SK-N-SH (cell line): ENCODE measurements around the gene HSPG2. TPM values are rescaled to one million over a fixed set of nuclear protein-coding genes. Genes with fewer than 3 reads are reported as not detected.

Experiments used
- CTCF ChIA-PET: fragments of 300-600, 350-600 bp; formaldehyde crosslinking; extraction: SDS; loops from one replicate; lab custom pipeline; 2021; lab: Yijun Ruan, JAX
- POLR2A ChIA-PET: fragments of 350-600 bp; sonication (Branson Sonifier 250); formaldehyde crosslinking; extraction: SDS; loops from one replicate; lab custom pipeline; 2020; ENCODE audit warnings: antibody characterized with exemption, inconsistent platforms; lab: Yijun Ruan, JAX
- DNase-seq: peaks from one replicate; pipeline ENCODE4 v3.0.0; 2012
- H2AFZ ChIP-seq: fragments of 200-600 bp; sonication (generic); 2 replicates; pipeline ENCODE4 v1.8.1; 2016; ENCODE audit warnings: antibody characterized with exemption, mild to moderate bottlenecking, low read depth
- H3F3A ChIP-seq: fragments of 200-600 bp; sonication (generic); replicated peaks from 2 replicates; pipeline ENCODE3; 2016; ENCODE audit warnings: antibody characterized with exemption, mild to moderate bottlenecking; ENCODE audit not compliant: insufficient read depth
- H3K27ac ChIP-seq, 2 experiments: fragments of 200-500 bp in 1 of 2; fragments of 200-600 bp in 1 of 2; sonication (Bioruptor generic) in 1 of 2; sonication (generic), shearing (Covaris generic) in 1 of 2; 2 replicates each; pipeline versions ENCODE4 v1.5.1 to v1.6.1; 2014 to 2016; ENCODE audit warnings: low read depth in 2 of 2, inconsistent platforms in 1 of 2, low read length in 1 of 2, mild to moderate bottlenecking in 1 of 2, mixed read lengths in 1 of 2
- H3K27me3 ChIP-seq: fragments of 200-600 bp; sonication (generic), shearing (Covaris generic); 2 replicates; pipeline ENCODE4 v1.6.1; 2016; ENCODE audit warnings: mixed run types; ENCODE audit not compliant: insufficient read depth
- H3K36me3 ChIP-seq, 2 experiments: fragments of 200-500 bp in 1 of 2; fragments of 200-600 bp in 1 of 2; sonication (Bioruptor generic) in 1 of 2; sonication (generic) in 1 of 2; replicated peaks in 1 of 2; 2 replicates each; pipeline versions ENCODE3 to v1.5.1; 2014 to 2016; ENCODE audit warnings: low read length in 1 of 2, mild to moderate bottlenecking in 1 of 2; ENCODE audit not compliant: insufficient read depth in 2 of 2, control insufficient read depth in 1 of 2
- H3K4me1 ChIP-seq, 2 experiments: fragments of 200-500 bp in 1 of 2; fragments of 200-600 bp in 1 of 2; sonication (Bioruptor generic) in 1 of 2; sonication (generic), shearing (Covaris generic) in 1 of 2; 2 replicates each; pipeline versions ENCODE4 v1.5.1 to v1.6.1; 2014 to 2016; ENCODE audit warnings: low read depth in 1 of 2, low read length in 1 of 2, mixed run types in 1 of 2; ENCODE audit not compliant: insufficient read depth in 2 of 2, control insufficient read depth in 1 of 2
- H3K4me2 ChIP-seq: fragments of 200-600 bp; sonication (generic), shearing (Covaris generic); 2 replicates; pipeline ENCODE4 v1.6.1; 2017; ENCODE audit warnings: mixed run types
- H3K4me3 ChIP-seq, 2 experiments: fragments of 200-500 bp in 1 of 2; fragments of 200-600 bp in 1 of 2; sonication (Bioruptor generic) in 1 of 2; sonication (generic), shearing (Covaris generic) in 1 of 2; 2 replicates each; pipeline versions ENCODE4 v1.5.1 to v1.8.1; 2014 to 2016; ENCODE audit warnings: low read depth in 2 of 2, inconsistent platforms in 1 of 2, low read length in 1 of 2, mild to moderate bottlenecking in 1 of 2, mixed read lengths in 1 of 2, moderate library complexity in 1 of 2
- H3K79me2 ChIP-seq: fragments of 200-600 bp; sonication (generic); 2 replicates; pipeline ENCODE4 v1.8.1; 2017; ENCODE audit warnings: mild to moderate bottlenecking; ENCODE audit not compliant: insufficient read depth
- H3K9ac ChIP-seq: fragments of 200-600 bp; sonication (generic); 2 replicates; pipeline ENCODE4 v1.6.1; 2017; ENCODE audit warnings: mixed run types
- H3K9me2 ChIP-seq: fragments of 200-600 bp; sonication (generic); 2 replicates; pipeline ENCODE4 v1.6.1; 2017; ENCODE audit warnings: mixed run types
- H3K9me3 ChIP-seq: fragments of 200-600 bp; sonication (generic); 2 replicates; pipeline ENCODE4 v1.6.1; 2017; ENCODE audit warnings: mixed run types, mild to moderate bottlenecking, moderate library complexity
- H4K20me1 ChIP-seq: fragments of 200-600 bp; sonication (generic); 2 replicates; pipeline ENCODE4 v1.6.1; 2017; ENCODE audit warnings: mild to moderate bottlenecking, mixed run types; ENCODE audit not compliant: insufficient read depth
- CHD2 ChIP-seq: fragments of 150-350 bp; IDR thresholded peaks from 2 replicates; pipeline ENCODE4 v1.6.1; 2018; ENCODE audit warnings: low read length; ENCODE audit not compliant: partially characterized antibody
- ELF1 ChIP-seq: IDR thresholded peaks from 2 replicates; pipeline ENCODE4 v1.4.0; 2012
- EP300 ChIP-seq, 2 experiments: IDR thresholded peaks; 2 replicates each; pipeline versions ENCODE4 v1.4.0 to v1.6.1; 2012; ENCODE audit warnings: borderline replicate concordance in 1 of 2, low read depth in 1 of 2, low read length in 1 of 2
- FOSL2 ChIP-seq: IDR thresholded peaks from 2 replicates; pipeline ENCODE4 v1.4.0; 2012; ENCODE audit warnings: low read depth, mild to moderate bottlenecking, moderate library complexity, borderline replicate concordance
- FOXJ3 ChIP-seq: sonication (generic); formaldehyde crosslinking; IDR thresholded peaks from 2 replicates; pipeline ENCODE4 v1.5.1; 2020; ENCODE audit warnings: mild to moderate bottlenecking, missing genetic modification reagents
- FOXM1 ChIP-seq: IDR thresholded peaks from 2 replicates; pipeline ENCODE4 v1.4.0; 2012; ENCODE audit warnings: low read depth, mild to moderate bottlenecking
- GABPA ChIP-seq: IDR thresholded peaks from 2 replicates; pipeline ENCODE4 v1.4.0; 2012; ENCODE audit warnings: low read depth, mild to moderate bottlenecking
- GATA2 ChIP-seq: sonication (generic); formaldehyde crosslinking; IDR thresholded peaks from 2 replicates; pipeline ENCODE4 v1.5.0; 2020; ENCODE audit warnings: mild to moderate bottlenecking, missing genetic modification reagents
- MEF2A ChIP-seq: IDR thresholded peaks from 2 replicates; pipeline ENCODE4 v1.4.0; 2012; ENCODE audit warnings: low read depth, borderline replicate concordance
- MXI1 ChIP-seq: IDR thresholded peaks from 2 replicates; pipeline ENCODE4 v1.6.1; 2012; ENCODE audit warnings: mild to moderate bottlenecking, low read depth, low read length, improper control_type of control experiment
- NRF1 ChIP-seq: IDR thresholded peaks from 2 replicates; pipeline ENCODE4 v1.6.1; 2012; ENCODE audit warnings: low read depth, mild to moderate bottlenecking, low read length
- RCOR1 ChIP-seq: fragments of 150-350 bp; IDR thresholded peaks from 2 replicates; pipeline ENCODE4 v1.6.1; 2017; ENCODE audit warnings: antibody characterized with exemption, low read length
- TAF1 ChIP-seq: IDR thresholded peaks from 2 replicates; pipeline ENCODE4 v1.6.1; 2012; ENCODE audit warnings: low read depth, mild to moderate bottlenecking, low read length, moderate library complexity, borderline replicate concordance
- TCF12 ChIP-seq: IDR thresholded peaks from 2 replicates; pipeline ENCODE4 v1.4.0; 2012
- WGBS: methylation state at CpG from one replicate; pipeline ENCODE4 v1.1.6; 2017; ENCODE audit warnings: low lambda C conversion rate; 5-methylcytosine and 5-hydroxymethylcytosine counted together
- polyA plus RNA-seq, 3 experiments: library from polyadenylated mRNA; depleted of rRNA; stranded (reverse); fragments of >200 nt; gene quantifications; 2 replicates each; pipeline ENCODE4 v1.2.3, GENCODE V29; 2012
- TF ChIP-seq, protein P1 (sequence below): fragments of 200-600 bp; sonication (generic); IDR thresholded peaks from 2 replicates; pipeline ENCODE4 v1.6.1; 2017; ENCODE audit warnings: antibody characterized with exemption, mild to moderate bottlenecking, moderate library complexity
- TF ChIP-seq, protein P2 (sequence below): IDR thresholded peaks from 2 replicates; pipeline ENCODE4 v1.6.1; 2012; ENCODE audit warnings: mild to moderate bottlenecking, low read depth, low read length, moderate library complexity
- TF ChIP-seq, protein P3 (sequence below): fragments of 150-350 bp; IDR thresholded peaks from 2 replicates; pipeline ENCODE4 v1.6.1; 2016; ENCODE audit warnings: mild to moderate bottlenecking, low read depth, low read length

Gene HSPG2
- polyA plus RNA-seq, 1 of the 3 experiments (the other 2 are of a cell fraction) = 28.9 TPM

DNA sequence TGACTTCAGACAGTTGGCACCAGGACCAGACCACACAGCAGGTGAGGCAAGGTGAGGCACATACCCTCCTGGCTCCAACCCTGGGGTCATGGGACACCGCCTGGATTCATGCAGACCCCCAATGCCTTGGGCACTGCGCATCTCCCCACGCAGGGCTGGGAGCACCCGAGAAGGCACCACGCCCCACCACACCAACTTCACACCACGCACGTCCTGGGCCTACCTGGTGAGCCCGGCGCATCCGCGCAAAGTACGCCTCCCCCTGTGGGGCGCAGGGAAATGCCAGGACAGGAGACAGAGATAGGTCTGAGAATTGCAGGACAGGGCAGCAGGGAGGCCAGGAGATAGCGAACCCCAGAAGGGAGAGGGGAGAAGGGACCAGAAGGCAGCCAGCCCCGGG is 66.5 kb downstream of the HSPG2 start:
- H3K4me3 ChIP-seq = no peak overlapping the region
- H2AFZ ChIP-seq = no peak overlapping the region
- H3K79me2 ChIP-seq = no peaks in the 10 kb centered on the region
- no peaks in the 10 kb centered on the region for H4K20me1 ChIP-seq
- POLR2A ChIA-PET = no interaction called here
- no peaks in the 10 kb centered on the region for H3K9me3 ChIP-seq
- no peaks in the 10 kb centered on the region for H3F3A ChIP-seq
- peaks cover 9 to 20% of the 10 kb centered on the region in 2 experiments for H3K36me3 ChIP-seq
- DNase-seq = no peak
- peak overlapping the region in 1 of 2 experiments; percentile 72; a peak in 2 of 4 replicates for H3K27ac ChIP-seq
- no peak overlapping the region for H3K9ac ChIP-seq
- no peaks in the 10 kb centered on the region for H3K9me2 ChIP-seq
- H3K4me1 ChIP-seq = peaks cover 6 to 20% of the 10 kb centered on the region in 2 experiments; a peak in 3 of 4 replicates
- H3K27me3 ChIP-seq = no peaks in the 10 kb centered on the region
- TF ChIP-seq NRF1 (no peak), TAF1 (no peak), EP300 (IDR thresholded peaks at IDR 0.05; ENCODE audit: borderline replicate concordance in 1 of 2, low read depth in 1 of 2, low read length in 1 of 2) (no peak), GABPA (no peak), TCF12 (no peak)
- TF ChIP-seq, protein P1, sequence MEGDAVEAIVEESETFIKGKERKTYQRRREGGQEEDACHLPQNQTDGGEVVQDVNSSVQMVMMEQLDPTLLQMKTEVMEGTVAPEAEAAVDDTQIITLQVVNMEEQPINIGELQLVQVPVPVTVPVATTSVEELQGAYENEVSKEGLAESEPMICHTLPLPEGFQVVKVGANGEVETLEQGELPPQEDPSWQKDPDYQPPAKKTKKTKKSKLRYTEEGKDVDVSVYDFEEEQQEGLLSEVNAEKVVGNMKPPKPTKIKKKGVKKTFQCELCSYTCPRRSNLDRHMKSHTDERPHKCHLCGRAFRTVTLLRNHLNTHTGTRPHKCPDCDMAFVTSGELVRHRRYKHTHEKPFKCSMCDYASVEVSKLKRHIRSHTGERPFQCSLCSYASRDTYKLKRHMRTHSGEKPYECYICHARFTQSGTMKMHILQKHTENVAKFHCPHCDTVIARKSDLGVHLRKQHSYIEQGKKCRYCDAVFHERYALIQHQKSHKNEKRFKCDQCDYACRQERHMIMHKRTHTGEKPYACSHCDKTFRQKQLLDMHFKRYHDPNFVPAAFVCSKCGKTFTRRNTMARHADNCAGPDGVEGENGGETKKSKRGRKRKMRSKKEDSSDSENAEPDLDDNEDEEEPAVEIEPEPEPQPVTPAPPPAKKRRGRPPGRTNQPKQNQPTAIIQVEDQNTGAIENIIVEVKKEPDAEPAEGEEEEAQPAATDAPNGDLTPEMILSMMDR = no peak
- TF ChIP-seq, protein P2, sequence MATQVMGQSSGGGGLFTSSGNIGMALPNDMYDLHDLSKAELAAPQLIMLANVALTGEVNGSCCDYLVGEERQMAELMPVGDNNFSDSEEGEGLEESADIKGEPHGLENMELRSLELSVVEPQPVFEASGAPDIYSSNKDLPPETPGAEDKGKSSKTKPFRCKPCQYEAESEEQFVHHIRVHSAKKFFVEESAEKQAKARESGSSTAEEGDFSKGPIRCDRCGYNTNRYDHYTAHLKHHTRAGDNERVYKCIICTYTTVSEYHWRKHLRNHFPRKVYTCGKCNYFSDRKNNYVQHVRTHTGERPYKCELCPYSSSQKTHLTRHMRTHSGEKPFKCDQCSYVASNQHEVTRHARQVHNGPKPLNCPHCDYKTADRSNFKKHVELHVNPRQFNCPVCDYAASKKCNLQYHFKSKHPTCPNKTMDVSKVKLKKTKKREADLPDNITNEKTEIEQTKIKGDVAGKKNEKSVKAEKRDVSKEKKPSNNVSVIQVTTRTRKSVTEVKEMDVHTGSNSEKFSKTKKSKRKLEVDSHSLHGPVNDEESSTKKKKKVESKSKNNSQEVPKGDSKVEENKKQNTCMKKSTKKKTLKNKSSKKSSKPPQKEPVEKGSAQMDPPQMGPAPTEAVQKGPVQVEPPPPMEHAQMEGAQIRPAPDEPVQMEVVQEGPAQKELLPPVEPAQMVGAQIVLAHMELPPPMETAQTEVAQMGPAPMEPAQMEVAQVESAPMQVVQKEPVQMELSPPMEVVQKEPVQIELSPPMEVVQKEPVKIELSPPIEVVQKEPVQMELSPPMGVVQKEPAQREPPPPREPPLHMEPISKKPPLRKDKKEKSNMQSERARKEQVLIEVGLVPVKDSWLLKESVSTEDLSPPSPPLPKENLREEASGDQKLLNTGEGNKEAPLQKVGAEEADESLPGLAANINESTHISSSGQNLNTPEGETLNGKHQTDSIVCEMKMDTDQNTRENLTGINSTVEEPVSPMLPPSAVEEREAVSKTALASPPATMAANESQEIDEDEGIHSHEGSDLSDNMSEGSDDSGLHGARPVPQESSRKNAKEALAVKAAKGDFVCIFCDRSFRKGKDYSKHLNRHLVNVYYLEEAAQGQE = no peak
- H3K4me2 ChIP-seq = no peak overlapping the region; the same call in 1 of the 2 replicates
- WGBS = 91% methylated on average over 6 of the region's 15 CpGs
- CTCF ChIA-PET = no interaction called here

GRCh38 chr1:21869620-21870121 is 67.4 kb downstream of the HSPG2 start:
- Histone ChIP-seq H3K36me3 (peaks cover 11 to 19% of the 10 kb centered on the region in 2 experiments), H3F3A (no peaks in the 10 kb centered on the region), H3K9me3 (no peaks in the 10 kb centered on the region), H4K20me1 (no peaks in the 10 kb centered on the region), H3K4me2 (peak overlapping the region; percentile 45), H3K4me3 (no peak overlapping the region), H3K27ac (peak overlapping the region; percentile 35 to 72), H3K4me1 (peaks cover 6 to 17% of the 10 kb centered on the region in 2 experiments; a peak in 3 of 4 replicates), H3K9ac (no peak overlapping the region; the same call in 1 of the 2 replicates), H3K79me2 (no peaks in the 10 kb centered on the region), H2AFZ (no peak overlapping the region), H3K9me2 (no peaks in the 10 kb centered on the region), H3K27me3 (no peaks in the 10 kb centered on the region)
- WGBS = 59% methylated on average over 11 of the region's 13 CpGs
- ChIA-PET POLR2A (no interaction called here), CTCF (interaction anchor here (0.6 to 0.8 kb wide), 2 partner anchors 94 to 156 kb away, joined by 3 to 4 read pairs; no protein-coding TSS in a partner anchor)
- peak; percentile 87 for DNase-seq
- TF ChIP-seq RCOR1 (peak; percentile 55; the same call in 1 of the 2 replicates), MEF2A (no peak), CHD2 (no peak), FOXJ3 (CRISPR knock-in tag) (peak; percentile 65; the same call in 1 of the 2 replicates), FOXM1 (no peak), ELF1 (no peak), GATA2 (CRISPR knock-in tag) (no peak), MXI1 (no peak), FOSL2 (peak; percentile 80)
- TF ChIP-seq, protein P3, sequence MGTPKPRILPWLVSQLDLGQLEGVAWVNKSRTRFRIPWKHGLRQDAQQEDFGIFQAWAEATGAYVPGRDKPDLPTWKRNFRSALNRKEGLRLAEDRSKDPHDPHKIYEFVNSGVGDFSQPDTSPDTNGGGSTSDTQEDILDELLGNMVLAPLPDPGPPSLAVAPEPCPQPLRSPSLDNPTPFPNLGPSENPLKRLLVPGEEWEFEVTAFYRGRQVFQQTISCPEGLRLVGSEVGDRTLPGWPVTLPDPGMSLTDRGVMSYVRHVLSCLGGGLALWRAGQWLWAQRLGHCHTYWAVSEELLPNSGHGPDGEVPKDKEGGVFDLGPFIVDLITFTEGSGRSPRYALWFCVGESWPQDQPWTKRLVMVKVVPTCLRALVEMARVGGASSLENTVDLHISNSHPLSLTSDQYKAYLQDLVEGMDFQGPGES = no peak
- TF ChIP-seq, protein P1 = no peak
